ENCODE results near the gene NPRL2.

- no peak for TF ChIP-seq YY1 (IDR thresholded peaks at IDR 0.05; ENCODE audit: low read depth)
- TF ChIP-seq, protein P1, sequence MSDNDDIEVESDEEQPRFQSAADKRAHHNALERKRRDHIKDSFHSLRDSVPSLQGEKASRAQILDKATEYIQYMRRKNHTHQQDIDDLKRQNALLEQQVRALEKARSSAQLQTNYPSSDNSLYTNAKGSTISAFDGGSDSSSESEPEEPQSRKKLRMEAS (IDR thresholded peaks at IDR 0.05), result no peak
- no peak for TF ChIP-seq EGR1 (IDR thresholded peaks at IDR 0.05)
- no peak for TF ChIP-seq ZBTB7A (IDR thresholded peaks at IDR 0.05; ENCODE audit: low read depth)
- no peak for TF ChIP-seq EP300 (IDR thresholded peaks at IDR 0.05; ENCODE audit: borderline replicate concordance)
- TF ChIP-seq REST (IDR thresholded peaks at IDR 0.05; ENCODE audit: low read depth), result no peak
- TF ChIP-seq CREB1 (IDR thresholded peaks at IDR 0.05; ENCODE audit: low read depth), result no peak
- TF ChIP-seq CEBPB (IDR thresholded peaks at IDR 0.05), result no peak
- TF ChIP-seq FOXM1 (IDR thresholded peaks at IDR 0.05; ENCODE audit: borderline replicate concordance, low read depth), result no peak
Observed at GRCh38 chr3:50383750-50384149, 33.2 kb upstream of the NPRL2 start.

Measured in Ishikawa (cell line).